ENCODE measurements around the gene ATP11C.

DNA sequence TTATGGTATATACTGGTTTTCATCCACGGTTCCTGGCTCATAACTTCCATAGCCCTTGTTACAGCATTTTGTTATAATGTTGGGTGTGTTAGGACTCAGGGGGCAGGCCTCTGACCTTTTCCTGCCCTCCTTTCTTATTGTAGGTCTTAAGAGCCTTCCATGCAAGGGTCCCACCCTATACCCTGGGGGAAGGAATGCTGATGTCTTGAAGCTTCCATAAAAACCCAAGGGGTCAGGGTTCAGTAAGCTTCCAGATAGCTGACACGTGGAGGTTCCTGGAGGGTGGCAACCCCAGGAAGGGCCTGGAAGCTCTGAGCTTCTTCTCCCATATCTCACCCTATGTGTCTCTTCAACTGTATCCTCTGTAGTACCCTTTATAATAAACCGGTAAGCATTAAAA lies 29.6 kb downstream of the ATP11C start:
- TF ChIP-seq, protein P1, sequence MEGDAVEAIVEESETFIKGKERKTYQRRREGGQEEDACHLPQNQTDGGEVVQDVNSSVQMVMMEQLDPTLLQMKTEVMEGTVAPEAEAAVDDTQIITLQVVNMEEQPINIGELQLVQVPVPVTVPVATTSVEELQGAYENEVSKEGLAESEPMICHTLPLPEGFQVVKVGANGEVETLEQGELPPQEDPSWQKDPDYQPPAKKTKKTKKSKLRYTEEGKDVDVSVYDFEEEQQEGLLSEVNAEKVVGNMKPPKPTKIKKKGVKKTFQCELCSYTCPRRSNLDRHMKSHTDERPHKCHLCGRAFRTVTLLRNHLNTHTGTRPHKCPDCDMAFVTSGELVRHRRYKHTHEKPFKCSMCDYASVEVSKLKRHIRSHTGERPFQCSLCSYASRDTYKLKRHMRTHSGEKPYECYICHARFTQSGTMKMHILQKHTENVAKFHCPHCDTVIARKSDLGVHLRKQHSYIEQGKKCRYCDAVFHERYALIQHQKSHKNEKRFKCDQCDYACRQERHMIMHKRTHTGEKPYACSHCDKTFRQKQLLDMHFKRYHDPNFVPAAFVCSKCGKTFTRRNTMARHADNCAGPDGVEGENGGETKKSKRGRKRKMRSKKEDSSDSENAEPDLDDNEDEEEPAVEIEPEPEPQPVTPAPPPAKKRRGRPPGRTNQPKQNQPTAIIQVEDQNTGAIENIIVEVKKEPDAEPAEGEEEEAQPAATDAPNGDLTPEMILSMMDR (IDR thresholded peaks at IDR 0.05), result no peak
- TF ChIP-seq POLR2A (IDR thresholded peaks at IDR 0.05), result no peak
- TF ChIP-seq POLR2AphosphoS5 (IDR thresholded peaks at IDR 0.05), result no peak
